ENCODE results near the gene PTPN1. TPM values are rescaled to one million over a fixed set of nuclear protein-coding genes. Genes with fewer than 3 reads are reported as not detected.
A peak's percentile ranks its signal among the peaks of the same experiment; 100 is the strongest.
"Not testable (repeated sequence)": the region's sequence is repeated elsewhere in the genome, so short reads cannot be mapped to it uniquely, and the experiment has no call there.

PTPN1 gene
- total RNA-seq, 2 experiments from 2014 or later, result 62.5 to 74.7 TPM

GRCh38 chr20:50605136-50605535 lies 95.0 kb downstream of the PTPN1 start:
- H3K27ac Mint-ChIP-seq, result no peak overlapping the region
- H3K27me3 Mint-ChIP-seq, result peaks cover 7% of the 10 kb centered on the region
- CTCF ChIA-PET, result interaction anchor here (2.2 kb wide), 1 partner anchor 17 kb away, joined by 6 read pairs; no protein-coding TSS in a partner anchor
- H3K4me1 Mint-ChIP-seq, result peaks cover 4% of the 10 kb centered on the region
- ATAC-seq (no peak), DNase-seq (no peak)
- H3K4me3 Mint-ChIP-seq, result no peak overlapping the region
- H3K36me3 Mint-ChIP-seq, result no peaks in the 10 kb centered on the region
- no peaks in the 10 kb centered on the region for H3K9me3 Mint-ChIP-seq (ENCODE audit: low read depth)

GRCh38 chr20:50607436-50607835 lies 97.3 kb downstream of the PTPN1 start:
- Mint-ChIP-seq H3K27me3 (peaks cover 3% of the 10 kb centered on the region), H3K4me3 (no peak overlapping the region), H3K4me1 (no peaks in the 10 kb centered on the region), H3K36me3 (no peaks in the 10 kb centered on the region), H3K27ac (no peak overlapping the region), H3K9me3 (ENCODE audit: low read depth) (no peaks in the 10 kb centered on the region)
- CTCF ChIA-PET, result no interaction called here
- ATAC-seq (no peak), DNase-seq (no peak)

GRCh38 chr20:50607850-50608749 lies 97.9 kb downstream of the PTPN1 start:
- no peak overlapping the region for H3K4me3 Mint-ChIP-seq
- ATAC-seq (no peak), DNase-seq (no peak)
- no peak overlapping the region for H3K27ac Mint-ChIP-seq
- H3K36me3 Mint-ChIP-seq, result no peaks in the 10 kb centered on the region
- CTCF ChIA-PET, result no interaction called here
- peaks cover 6% of the 10 kb centered on the region for H3K27me3 Mint-ChIP-seq
- H3K9me3 Mint-ChIP-seq (ENCODE audit: low read depth), result no peaks in the 10 kb centered on the region
- no peaks in the 10 kb centered on the region for H3K4me1 Mint-ChIP-seq

GRCh38 chr20:50608750-50609104 lies 98.5 kb downstream of the PTPN1 start:
- peaks cover 6% of the 10 kb centered on the region for H3K27me3 Mint-ChIP-seq
- CTCF ChIA-PET, result no interaction called here
- ATAC-seq (no peak), DNase-seq (no peak)
- H3K9me3 Mint-ChIP-seq (ENCODE audit: low read depth), result no peaks in the 10 kb centered on the region
- no peaks in the 10 kb centered on the region for H3K36me3 Mint-ChIP-seq
- H3K27ac Mint-ChIP-seq, result no peak overlapping the region
- H3K4me3 Mint-ChIP-seq, result no peak overlapping the region
- no peaks in the 10 kb centered on the region for H3K4me1 Mint-ChIP-seq

- H3K4me1 Mint-ChIP-seq, result no peaks in the 10 kb centered on the region
- no peaks in the 10 kb centered on the region for H3K9me3 Mint-ChIP-seq (ENCODE audit: low read depth)
- DNase-seq (no peak), ATAC-seq (no peak)
- H3K27me3 Mint-ChIP-seq, result peaks cover 4% of the 10 kb centered on the region
- H3K4me3 Mint-ChIP-seq, result no peak overlapping the region
- no peak overlapping the region for H3K27ac Mint-ChIP-seq
- CTCF ChIA-PET, result no interaction called here
- no peaks in the 10 kb centered on the region for H3K36me3 Mint-ChIP-seq
These were observed 99.3 kb downstream of the PTPN1 start for GRCh38 chr20:50609438-50609989.

GRCh38 chr20:50610212-50610718 lies 100.1 kb downstream of the PTPN1 start:
- Mint-ChIP-seq H3K27me3 (peaks cover 4% of the 10 kb centered on the region), H3K27ac (no peak overlapping the region)
- CTCF ChIA-PET, result no interaction called here

GRCh38 chr20:50611128-50611810 lies 101.1 kb downstream of the PTPN1 start:
- CTCF ChIA-PET, result no interaction called here
- H3K27ac Mint-ChIP-seq, result no peak overlapping the region
- H3K4me1 Mint-ChIP-seq, result no peaks in the 10 kb centered on the region
- no peak overlapping the region for H3K4me3 Mint-ChIP-seq
- H3K36me3 Mint-ChIP-seq, result no peaks in the 10 kb centered on the region
- ATAC-seq (no peak), DNase-seq (no peak)
- no peaks in the 10 kb centered on the region for H3K9me3 Mint-ChIP-seq (ENCODE audit: low read depth)
- H3K27me3 Mint-ChIP-seq, result peaks cover 4% of the 10 kb centered on the region

More at GRCh38 chr20:50610212-50610718, 100.1 kb downstream of the PTPN1 start:
- Mint-ChIP-seq H3K36me3 (no peaks in the 10 kb centered on the region), H3K9me3 (ENCODE audit: low read depth) (no peaks in the 10 kb centered on the region), H3K4me1 (no peaks in the 10 kb centered on the region), H3K4me3 (no peak overlapping the region)
- peak; percentile 23 for ATAC-seq
- DNase-seq, result no peak

- H3K27ac Mint-ChIP-seq, result no peak overlapping the region
- no peak overlapping the region for H3K4me3 Mint-ChIP-seq
- DNase-seq (no peak), ATAC-seq (no peak)
- no peaks in the 10 kb centered on the region for H3K4me1 Mint-ChIP-seq
- peaks cover 4% of the 10 kb centered on the region for H3K27me3 Mint-ChIP-seq
- H3K9me3 Mint-ChIP-seq (ENCODE audit: low read depth), result no peaks in the 10 kb centered on the region
- CTCF ChIA-PET, result interaction anchor here (1.1 to 1.3 kb wide), 2 partner anchors 12 to 20 kb away, joined by 3 read pairs; no protein-coding TSS in a partner anchor
- H3K36me3 Mint-ChIP-seq, result no peaks in the 10 kb centered on the region
These were observed 103.4 kb downstream of the PTPN1 start for GRCh38 chr20:50613438-50614169.

GRCh38 chr20:50615407-50615806 lies 105.2 kb downstream of the PTPN1 start:
- Mint-ChIP-seq H3K36me3 (no peaks in the 10 kb centered on the region), H3K4me1 (no peaks in the 10 kb centered on the region), H3K27ac (no peak overlapping the region), H3K4me3 (no peak overlapping the region), H3K9me3 (ENCODE audit: low read depth) (no peaks in the 10 kb centered on the region), H3K27me3 (peaks cover 4% of the 10 kb centered on the region)
- DNase-seq (no peak), ATAC-seq (no peak)
- CTCF ChIA-PET, result no interaction called here

- CTCF ChIA-PET, result interaction anchor here (1.1 to 1.3 kb wide), 3 partner anchors 18 to 132 kb away, joined by 3 to 4 read pairs (median 3); no protein-coding TSS in a partner anchor
These were observed 106.8 kb downstream of the PTPN1 start for GRCh38 chr20:50617022-50617421.

GRCh38 chr20:50618537-50618936 lies 108.4 kb downstream of the PTPN1 start:
- peaks cover 2% of the 10 kb centered on the region for H3K36me3 Mint-ChIP-seq
- H3K4me1 Mint-ChIP-seq, result no peaks in the 10 kb centered on the region
- ATAC-seq (no peak), DNase-seq (no peak)
- no peaks in the 10 kb centered on the region for H3K27me3 Mint-ChIP-seq
- peaks cover 3% of the 10 kb centered on the region for H3K9me3 Mint-ChIP-seq (ENCODE audit: low read depth)
- H3K27ac Mint-ChIP-seq, result no peak overlapping the region
- CTCF ChIA-PET, result interaction anchor here (0.7 kb wide), 1 partner anchor 170 kb away, joined by 4 read pairs; no protein-coding TSS in a partner anchor
- H3K4me3 Mint-ChIP-seq, result no peak overlapping the region

More at GRCh38 chr20:50617022-50617421, 106.8 kb downstream of the PTPN1 start:
- Mint-ChIP-seq H3K36me3 (peaks cover 2% of the 10 kb centered on the region), H3K27me3 (peaks cover 4% of the 10 kb centered on the region), H3K27ac (no peak overlapping the region), H3K4me3 (no peak overlapping the region), H3K9me3 (ENCODE audit: low read depth) (peaks cover 3% of the 10 kb centered on the region), H3K4me1 (no peaks in the 10 kb centered on the region)
- no peak for ATAC-seq
- DNase-seq, result no peak

GRCh38 chr20:50620459-50620858 lies 110.3 kb downstream of the PTPN1 start:
- H3K27ac Mint-ChIP-seq; H3K27me3 Mint-ChIP-seq; CTCF ChIA-PET; H3K4me3 Mint-ChIP-seq; DNase-seq; H3K4me1 Mint-ChIP-seq; ATAC-seq; H3K9me3 Mint-ChIP-seq (ENCODE audit: low read depth); H3K36me3 Mint-ChIP-seq: not testable (repeated sequence)
